ENCODE data around the gene PRPF8. TPM values are rescaled to one million over a fixed set of nuclear protein-coding genes. Genes with fewer than 3 reads are reported as not detected.

PRPF8 gene
- total and polyA plus RNA-seq, 2 of the 8 experiments (the other 6 are each of a cell fraction or from before 2014, with no cell fraction given), result 329 to 337 TPM

- Histone ChIP-seq H3K9me3 (ENCODE audit: insufficient read depth in 2 of 2, low read depth in 1 of 2, low read length in 1 of 2) (no peaks in the 10 kb centered on the region), H4K8ac (ENCODE audit: extremely low read depth, insufficient read depth, low read length) (no peak overlapping the region), H2BK120ac (replicated peaks; ENCODE audit: low read depth, low read length) (no peak overlapping the region), H3K56ac (replicated peaks; ENCODE audit: insufficient read length, low read depth, low read length) (no peak overlapping the region), H2AK5ac (ENCODE audit: low read depth, low read length) (no peak overlapping the region), H3K23ac (ENCODE audit: insufficient read length) (no peak overlapping the region), H3K9ac (replicated peaks in 1 of 4; ENCODE audit: extremely low read depth in 1 of 4, low read depth in 3 of 4, low read length in 3 of 4) (peak overlapping the region in 1 of 4 experiments; percentile 47; a peak in 1 of 7 replicates), H3K18ac (ENCODE audit: extremely low read depth, low read length) (no peak overlapping the region), H3K23me2 (ENCODE audit: low read depth, low read length) (peaks cover 3% of the 10 kb centered on the region), H2BK5ac (ENCODE audit: low read depth, low read length) (no peak overlapping the region), H3K4ac (replicated peaks; ENCODE audit: insufficient read length, low read depth, low read length) (no peak overlapping the region), H4K5ac (ENCODE audit: insufficient read length, low read depth, low read length) (no peak overlapping the region), H2BK12ac (ENCODE audit: low read depth, low read length) (no peak overlapping the region), H2BK20ac (ENCODE audit: low read length) (no peak overlapping the region), H3K4me1 (replicated peaks in 1 of 4; ENCODE audit: control insufficient read depth in 3 of 4, insufficient read depth in 4 of 4, low read length in 3 of 4) (peaks cover 0 to 5% (median 3%) of the 10 kb centered on the region in 4 experiments; a peak in 3 of 7 replicates), H3K27me3 (replicated peaks in 1 of 4; ENCODE audit: control insufficient read depth in 3 of 4, extremely low read depth in 1 of 4, insufficient read depth in 3 of 4, low read length in 3 of 4) (no peaks in the 10 kb centered on the region), H3K4me2 (ENCODE audit: insufficient read depth in 1 of 2, low read depth in 2 of 2, low read length in 2 of 2) (peak overlapping the region; percentile 62 to 86), H3K79me2 (ENCODE audit: control insufficient read depth in 1 of 2, insufficient read depth in 2 of 2, low read length in 2 of 2) (peaks cover 10 to 32% of the 10 kb centered on the region in 2 experiments), H3K14ac (ENCODE audit: insufficient read length) (no peak overlapping the region), H3K36me3 (ENCODE audit: control insufficient read depth in 2 of 4, insufficient read depth in 4 of 4, low read length in 3 of 4) (peaks cover 43 to 49% (median 44%) of the 10 kb centered on the region in 4 experiments), H2BK15ac (ENCODE audit: low read length) (no peak overlapping the region), H3K4me3 (ENCODE audit: extremely low read depth in 1 of 4, insufficient read depth in 2 of 4, low read depth in 3 of 4, low read length in 4 of 4) (peak overlapping the region; percentile 78 to 87 (median 82)), H3K79me1 (ENCODE audit: low read depth, low read length) (peaks cover 9% of the 10 kb centered on the region), H2AFZ (ENCODE audit: low read length) (no peak overlapping the region), H4K91ac (replicated peaks; ENCODE audit: insufficient read length, low read length) (no peak overlapping the region), H4K20me1 (replicated peaks in 1 of 2; ENCODE audit: control insufficient read depth in 1 of 2, insufficient read depth in 2 of 2, low read length in 2 of 2) (peaks cover 18 to 27% of the 10 kb centered on the region in 2 experiments), H3K27ac (ENCODE audit: low read depth, low read length) (no peak overlapping the region)
- DNase-seq (ENCODE audit: low read depth in 1 of 2, low spot score in 2 of 2) (no peak), FAIRE-seq (no peak)
- TF ChIP-seq RXRA (IDR thresholded peaks at IDR 0.05; ENCODE audit: insufficient read depth, low read depth, low read length) (no peak), TAF7 (optimal IDR thresholded peaks at IDR 0.05; ENCODE audit: borderline replicate concordance, low read depth, low read length) (no peak), SP2 (IDR thresholded peaks at IDR 0.05; ENCODE audit: low read length) (no peak), NANOG (IDR thresholded peaks at IDR 0.05; ENCODE audit: insufficient read depth, low read depth, low read length, poor library complexity, severe bottlenecking) (no peak), KDM5A (IDR thresholded peaks at IDR 0.05; ENCODE audit: low read length) (no peak)
- WGBS, 2 experiments (ENCODE audit: extremely low coverage in 1 of 2, insufficient coverage in 1 of 2, insufficient read length in 1 of 2, insufficient replicate concordance in 2 of 2, low coverage in 1 of 2, low lambda C conversion rate in 2 of 2, missing lambda C conversion rate in 1 of 2), result 89% methylated on average over 5 of the region's 5 CpGs; no CpG with 5 or more reads in 1 of the 2 experiments
- POLR2A ChIA-PET (ENCODE audit: partially characterized antibody), result interaction anchor here (0.5 to 1.9 kb wide), 8 partner anchors 11 to 575 kb away, joined by 3 to 10 read pairs (median 4); partner anchors contain the start of gene RILP
- CTCF ChIA-PET (ENCODE audit: partially characterized antibody), result interaction anchor here (0.8 to 2.4 kb wide), 3 partner anchors 14 to 31 kb away, joined by 5 to 13 read pairs (median 10); no protein-coding TSS in a partner anchor
Measured at GRCh38 chr17:1683459-1683858, 1.2 kb downstream of the PRPF8 start.
